Osteocyte (in vitro differentiated cells): Measurements from ENCODE around the gene PLOD2. TPM values are rescaled to one million over a fixed set of nuclear protein-coding genes. Genes with fewer than 3 reads are reported as not detected.

Experiments
- DNase-seq: peaks from one replicate; pipeline ENCODE4 v3.0.0; 2021; ENCODE audit warnings: mixed read lengths; ENCODE audit not compliant: unreplicated experiment; ENCODE audit errors: extremely low spot score
- H3K27ac Mint-ChIP-seq: one replicate; pipeline ENCODE4 v1.8.0; 2021; ENCODE audit warnings: mild to moderate bottlenecking, mixed read lengths; ENCODE audit not compliant: unreplicated experiment
- H3K27me3 Mint-ChIP-seq: one replicate; pipeline ENCODE4 v1.8.0; 2021; ENCODE audit warnings: mixed read lengths; ENCODE audit not compliant: unreplicated experiment
- H3K36me3 Mint-ChIP-seq: one replicate; pipeline ENCODE4 v1.8.0; 2021; ENCODE audit warnings: mixed read lengths; ENCODE audit not compliant: unreplicated experiment
- H3K4me1 Mint-ChIP-seq: one replicate; pipeline ENCODE4 v1.8.0; 2021; ENCODE audit warnings: mixed read lengths; ENCODE audit not compliant: unreplicated experiment
- H3K4me3 Mint-ChIP-seq: one replicate; pipeline ENCODE4 v1.8.0; 2021; ENCODE audit warnings: mild to moderate bottlenecking, moderate library complexity, mixed read lengths; ENCODE audit not compliant: unreplicated experiment
- H3K9me3 Mint-ChIP-seq: one replicate; pipeline ENCODE4 v1.8.0; 2021; ENCODE audit warnings: mixed read lengths; ENCODE audit not compliant: unreplicated experiment
- CTCF ChIP-seq: fragments of 200-600 bp; sonication (generic); IDR thresholded peaks from 2 replicates; pipeline ENCODE4 v1.5.0; 2021; ENCODE audit warnings: antibody characterized with exemption, mild to moderate bottlenecking, moderate library complexity
- total RNA-seq: library from RNA; stranded (reverse); gene quantifications from 2 replicates; pipeline ENCODE4 v1.2.1, GENCODE V29; 2021

Gene PLOD2
- total RNA-seq, 1 donor from 2014 or later: 96.1 TPM

GRCh38 chr3:146166826-146167225 lies 5.8 kb upstream of the PLOD2 start:
- H3K27me3 Mint-ChIP-seq: no peaks in the 10 kb centered on the region
- no peak for DNase-seq
- TF ChIP-seq CTCF: no peak
- H3K4me1 Mint-ChIP-seq: peaks cover 56% of the 10 kb centered on the region
- peaks cover 15% of the 10 kb centered on the region for H3K9me3 Mint-ChIP-seq
- H3K36me3 Mint-ChIP-seq: no peaks in the 10 kb centered on the region
- H3K4me3 Mint-ChIP-seq: no peak overlapping the region
- peak overlapping the region; percentile 92 for H3K27ac Mint-ChIP-seq

GRCh38 chr3:146166415-146166821 lies 5.4 kb upstream of the PLOD2 start:
- no peak overlapping the region for H3K4me3 Mint-ChIP-seq

DNA sequence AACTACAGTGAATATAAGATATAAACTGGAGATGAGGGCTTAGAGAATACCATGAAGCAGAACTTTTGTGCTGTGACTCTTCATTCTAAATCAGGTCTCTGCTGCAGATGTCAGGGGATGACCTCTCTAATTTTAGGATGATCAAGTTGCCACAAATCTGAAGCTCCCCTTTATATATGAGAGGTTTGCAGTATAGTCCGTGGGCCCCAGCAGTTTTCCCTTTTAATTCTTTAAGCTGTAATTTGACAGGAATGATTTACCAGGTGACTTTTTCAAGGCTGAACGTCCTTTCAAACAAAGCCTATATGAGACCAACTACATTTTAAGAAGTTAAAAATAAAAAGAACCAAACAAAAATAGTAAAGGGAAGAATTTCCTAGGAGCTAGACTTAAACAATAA lies 4.9 kb upstream of the PLOD2 start:
- Mint-ChIP-seq H3K27me3 (no peaks in the 10 kb centered on the region), H3K36me3 (no peaks in the 10 kb centered on the region), H3K4me3 (peak overlapping the region; percentile 44), H3K27ac (peak overlapping the region; percentile 92), H3K4me1 (peaks cover 61% of the 10 kb centered on the region), H3K9me3 (peaks cover 10% of the 10 kb centered on the region)
- DNase-seq: no peak
- no peak for TF ChIP-seq CTCF

More at GRCh38 chr3:146166415-146166821, 5.4 kb upstream of the PLOD2 start:
- no peaks in the 10 kb centered on the region for H3K27me3 Mint-ChIP-seq
- H3K36me3 Mint-ChIP-seq: no peaks in the 10 kb centered on the region
- H3K4me1 Mint-ChIP-seq: peaks cover 60% of the 10 kb centered on the region
- H3K9me3 Mint-ChIP-seq: peaks cover 15% of the 10 kb centered on the region
- no peak for TF ChIP-seq CTCF
- H3K27ac Mint-ChIP-seq: peak overlapping the region; percentile 92
- DNase-seq: no peak

GRCh38 chr3:146164971-146165769 lies 4.2 kb upstream of the PLOD2 start:
- TF ChIP-seq CTCF: no peak
- Mint-ChIP-seq H3K36me3 (no peaks in the 10 kb centered on the region), H3K4me1 (peaks cover 61% of the 10 kb centered on the region), H3K4me3 (peak overlapping the region; percentile 44), H3K27ac (peak overlapping the region; percentile 92), H3K27me3 (no peaks in the 10 kb centered on the region), H3K9me3 (peaks cover 6% of the 10 kb centered on the region)
- DNase-seq: no peak

GRCh38 chr3:146164506-146164905 lies 3.5 kb upstream of the PLOD2 start:
- Mint-ChIP-seq H3K9me3 (peaks cover under 1% of the 10 kb centered on the region), H3K36me3 (no peaks in the 10 kb centered on the region), H3K27ac (peak overlapping the region; percentile 92), H3K4me3 (no peak overlapping the region), H3K4me1 (peaks cover 62% of the 10 kb centered on the region), H3K27me3 (no peaks in the 10 kb centered on the region)
- TF ChIP-seq CTCF: no peak
- no peak for DNase-seq
